B cell (primary cell): ENCODE data around the gene THRB.

Experiments used
- EZH2 ChIP-seq: IDR thresholded peaks from 2 replicates; pipeline ENCODE4 v1.6.1; 2012; ENCODE audit warnings: borderline replicate concordance, low read depth, mild to moderate bottlenecking, moderate library complexity, low read length; ENCODE audit not compliant: insufficient read depth, poor library complexity, severe bottlenecking
- TF ChIP-seq, protein P1 (sequence below): fragments of 200-600 bp; IDR thresholded peaks from one replicate; pipeline ENCODE4 v1.8.0; 2022; ENCODE audit warnings: antibody characterized with exemption, mild to moderate bottlenecking

DNA sequence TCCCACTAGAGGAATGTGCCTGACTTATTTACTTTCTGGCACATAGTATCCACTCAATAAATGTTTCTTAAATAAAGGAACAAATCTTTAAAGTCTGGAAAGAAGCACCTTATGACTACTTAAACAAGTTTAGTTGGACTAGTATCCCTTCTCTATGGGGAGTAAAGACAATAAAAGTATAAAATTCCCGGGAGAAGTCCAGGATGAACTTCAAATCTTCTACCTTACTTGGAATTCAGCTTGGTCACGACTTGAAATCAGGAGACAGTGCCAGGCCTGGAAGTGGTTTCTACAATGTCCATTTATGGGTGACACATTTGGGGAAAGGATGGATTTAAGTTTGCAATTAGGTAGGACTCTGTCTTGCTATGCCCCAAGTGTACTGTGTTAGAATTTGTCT lies 353.1 kb downstream of the THRB start:
- TF ChIP-seq, protein P1, sequence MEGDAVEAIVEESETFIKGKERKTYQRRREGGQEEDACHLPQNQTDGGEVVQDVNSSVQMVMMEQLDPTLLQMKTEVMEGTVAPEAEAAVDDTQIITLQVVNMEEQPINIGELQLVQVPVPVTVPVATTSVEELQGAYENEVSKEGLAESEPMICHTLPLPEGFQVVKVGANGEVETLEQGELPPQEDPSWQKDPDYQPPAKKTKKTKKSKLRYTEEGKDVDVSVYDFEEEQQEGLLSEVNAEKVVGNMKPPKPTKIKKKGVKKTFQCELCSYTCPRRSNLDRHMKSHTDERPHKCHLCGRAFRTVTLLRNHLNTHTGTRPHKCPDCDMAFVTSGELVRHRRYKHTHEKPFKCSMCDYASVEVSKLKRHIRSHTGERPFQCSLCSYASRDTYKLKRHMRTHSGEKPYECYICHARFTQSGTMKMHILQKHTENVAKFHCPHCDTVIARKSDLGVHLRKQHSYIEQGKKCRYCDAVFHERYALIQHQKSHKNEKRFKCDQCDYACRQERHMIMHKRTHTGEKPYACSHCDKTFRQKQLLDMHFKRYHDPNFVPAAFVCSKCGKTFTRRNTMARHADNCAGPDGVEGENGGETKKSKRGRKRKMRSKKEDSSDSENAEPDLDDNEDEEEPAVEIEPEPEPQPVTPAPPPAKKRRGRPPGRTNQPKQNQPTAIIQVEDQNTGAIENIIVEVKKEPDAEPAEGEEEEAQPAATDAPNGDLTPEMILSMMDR = no peak
- no peak for TF ChIP-seq EZH2
